ENCODE measurements around the gene FUT8.
"Not testable (repeated sequence)": the region's sequence is repeated elsewhere in the genome, so short reads cannot be mapped to it uniquely, and the experiment has no call there.

The FUT8 gene

GRCh38 chr14:65627315-65627714 is 214.8 kb downstream of the FUT8 start:
- no peak for DNase-seq

- no peak for DNase-seq
These were observed 216.1 kb downstream of the FUT8 start for GRCh38 chr14:65628664-65629063.

GRCh38 chr14:65631040-65631439 is 218.5 kb downstream of the FUT8 start:
- no peak for DNase-seq

- no peak for DNase-seq
These were observed 220.0 kb downstream of the FUT8 start for GRCh38 chr14:65632487-65632886.

- DNase-seq = not testable (repeated sequence)
These were observed 221.1 kb downstream of the FUT8 start for GRCh38 chr14:65633666-65634065.

- DNase-seq = no peak
These were observed 225.2 kb downstream of the FUT8 start for GRCh38 chr14:65637780-65638179.

- DNase-seq = no peak
These were observed 226.7 kb downstream of the FUT8 start for GRCh38 chr14:65639216-65639615.

GRCh38 chr14:65650826-65651225 is 238.3 kb downstream of the FUT8 start:
- no peak for DNase-seq

- DNase-seq = no peak
These were observed 244.0 kb downstream of the FUT8 start for GRCh38 chr14:65656554-65656953.

GRCh38 chr14:65658202-65658601 is 245.7 kb downstream of the FUT8 start:
- no peak for DNase-seq

GRCh38 chr14:65661865-65662264 is 249.3 kb downstream of the FUT8 start:
- no peak for DNase-seq

GRCh38 chr14:65664436-65664835 is 251.9 kb downstream of the FUT8 start:
- no peak for DNase-seq

GRCh38 chr14:65676361-65677014 is 264.0 kb downstream of the FUT8 start:
- no peak for DNase-seq

GRCh38 chr14:65685572-65685971 is 273.0 kb downstream of the FUT8 start:
- no peak for DNase-seq

- no peak for DNase-seq
These were observed 274.2 kb downstream of the FUT8 start for GRCh38 chr14:65686761-65687160.

GRCh38 chr14:65689070-65689469 is 276.5 kb downstream of the FUT8 start:
- no peak for DNase-seq

- not testable (repeated sequence) for DNase-seq
These were observed 280.0 kb downstream of the FUT8 start for GRCh38 chr14:65692566-65692965.

GRCh38 chr14:65696801-65697200 is 284.3 kb downstream of the FUT8 start:
- no peak for DNase-seq

- no peak for DNase-seq
These were observed 291.0 kb downstream of the FUT8 start for GRCh38 chr14:65703521-65703920.

GRCh38 chr14:65703996-65704395 is 291.5 kb downstream of the FUT8 start:
- DNase-seq = no peak

GRCh38 chr14:65704437-65704836 is 291.9 kb downstream of the FUT8 start:
- peak; percentile 22 for DNase-seq

GRCh38 chr14:65704850-65705249 is 292.3 kb downstream of the FUT8 start:
- DNase-seq = no peak

GRCh38 chr14:65709576-65709975 is 297.0 kb downstream of the FUT8 start:
- peak; percentile 35 for DNase-seq

GRCh38 chr14:65716813-65717212 is 304.3 kb downstream of the FUT8 start:
- DNase-seq = not testable (repeated sequence)

GRCh38 chr14:65717384-65717915 is 304.9 kb downstream of the FUT8 start:
- not testable (repeated sequence) for DNase-seq
